Activated CD8-positive, alpha-beta T cell treated with anti-CD3 and anti-CD28 coated beads for 36 hours (primary cell): ENCODE data around the gene NPHP4. TPM values are rescaled to one million over a fixed set of nuclear protein-coding genes. Genes with fewer than 3 reads are reported as not detected.

Experiments
- ATAC-seq: fragments of 200-7000 bp; cut with Tn5 transposase; one replicate; pipeline ENCODE4 v1.10.0; 2021; ENCODE audit warnings: mild to moderate bottlenecking, moderate library complexity
- CTCF ChIA-PET: fragments of 350-600 bp; sonication (Branson Sonifier 250); formaldehyde crosslinking; loops from one replicate; lab custom pipeline; 2021; ENCODE audit warnings: antibody characterized with exemption; lab: Charles Lee
- POLR2A ChIA-PET: fragments of 350-600 bp; sonication (Branson Sonifier 250); formaldehyde crosslinking; loops from one replicate; lab custom pipeline; 2021; ENCODE audit warnings: antibody characterized with exemption; lab: Charles Lee
- DNase-seq: peaks from one replicate; pipeline ENCODE4 v3.0.0-alpha.2; 2020
- H3K27ac Mint-ChIP-seq: one replicate; pipeline ENCODE4 v1.8.0; 2021; ENCODE audit warnings: mild to moderate bottlenecking, mixed read lengths
- H3K27me3 Mint-ChIP-seq: one replicate; pipeline ENCODE4 v1.8.0; 2021; ENCODE audit warnings: mixed read lengths
- H3K36me3 Mint-ChIP-seq: one replicate; pipeline ENCODE4 v1.8.0; 2021; ENCODE audit warnings: low read depth, mixed read lengths
- H3K4me1 Mint-ChIP-seq: one replicate; pipeline ENCODE4 v1.8.0; 2021; ENCODE audit warnings: low read depth, mixed read lengths
- H3K4me3 Mint-ChIP-seq: one replicate; pipeline ENCODE4 v1.8.0; 2021; ENCODE audit warnings: mild to moderate bottlenecking, moderate library complexity, mixed read lengths
- H3K9me3 Mint-ChIP-seq: one replicate; pipeline ENCODE4 v1.8.0; 2021; ENCODE audit warnings: mixed read lengths
- CTCF ChIP-seq: fragments of 200-600 bp; IDR thresholded peaks from one replicate; pipeline ENCODE4 v1.8.0; 2022; ENCODE audit warnings: antibody characterized with exemption, mild to moderate bottlenecking
- intact Hi-C: fragments of 100-400 bp; cut with micrococcal nuclease; formaldehyde crosslinking; loops from one replicate; pipeline ENCODE4 v1.10.0; 2022
- total RNA-seq, 2 experiments: library from RNA; stranded (reverse); gene quantifications; one replicate each; pipeline ENCODE4 v1.2.3, GENCODE V29; 2021

The NPHP4 gene
- total RNA-seq, 2 experiments from 2014 or later = 16.5 to 16.8 TPM

GRCh38 chr1:5910276-5910620 lies 82.0 kb downstream of the NPHP4 start:
- ChIA-PET CTCF (no interaction called here), POLR2A (no interaction called here)
- H3K9me3 Mint-ChIP-seq = no peaks in the 10 kb centered on the region
- no peaks in the 10 kb centered on the region for H3K27me3 Mint-ChIP-seq
- DNase-seq (no peak), ATAC-seq (no peak)
- no peaks in the 10 kb centered on the region for H3K36me3 Mint-ChIP-seq
- no peaks in the 10 kb centered on the region for H3K4me1 Mint-ChIP-seq
- no peak overlapping the region for H3K4me3 Mint-ChIP-seq
- TF ChIP-seq CTCF = no peak
- no peak overlapping the region for H3K27ac Mint-ChIP-seq
- intact Hi-C loops = no loop called here

- no peaks in the 10 kb centered on the region for H3K27me3 Mint-ChIP-seq
- TF ChIP-seq CTCF = no peak
- intact Hi-C loops = no loop called here
- no peak overlapping the region for H3K4me3 Mint-ChIP-seq
- no peak for DNase-seq
- ATAC-seq = no peak
- no peaks in the 10 kb centered on the region for H3K9me3 Mint-ChIP-seq
- H3K36me3 Mint-ChIP-seq = no peaks in the 10 kb centered on the region
- H3K4me1 Mint-ChIP-seq = no peaks in the 10 kb centered on the region
- ChIA-PET POLR2A (no interaction called here), CTCF (no interaction called here)
- no peak overlapping the region for H3K27ac Mint-ChIP-seq
These were observed 82.5 kb downstream of the NPHP4 start for GRCh38 chr1:5909576-5910275.

GRCh38 chr1:5908461-5909375 lies 83.5 kb downstream of the NPHP4 start:
- H3K4me3 Mint-ChIP-seq = no peak overlapping the region

GRCh38 chr1:5907966-5908365 lies 84.3 kb downstream of the NPHP4 start:
- no peak for TF ChIP-seq CTCF
- Mint-ChIP-seq H3K36me3 (no peaks in the 10 kb centered on the region), H3K27ac (no peak overlapping the region), H3K27me3 (no peaks in the 10 kb centered on the region), H3K9me3 (no peaks in the 10 kb centered on the region), H3K4me1 (no peaks in the 10 kb centered on the region), H3K4me3 (no peak overlapping the region)
- intact Hi-C loops = no loop called here
- ATAC-seq (no peak), DNase-seq (no peak)
- ChIA-PET POLR2A (no interaction called here), CTCF (no interaction called here)

More at GRCh38 chr1:5908461-5909375, 83.5 kb downstream of the NPHP4 start:
- no peaks in the 10 kb centered on the region for H3K4me1 Mint-ChIP-seq
- ChIA-PET CTCF (no interaction called here), POLR2A (no interaction called here)
- no peak for TF ChIP-seq CTCF
- H3K27ac Mint-ChIP-seq = no peak overlapping the region
- H3K36me3 Mint-ChIP-seq = no peaks in the 10 kb centered on the region
- no peaks in the 10 kb centered on the region for H3K9me3 Mint-ChIP-seq
- H3K27me3 Mint-ChIP-seq = no peaks in the 10 kb centered on the region
- no peak for DNase-seq
- no peak for ATAC-seq
- intact Hi-C loops = no loop called here

GRCh38 chr1:5907386-5907785 lies 84.8 kb downstream of the NPHP4 start:
- Mint-ChIP-seq H3K4me3 (no peak overlapping the region), H3K4me1 (no peaks in the 10 kb centered on the region), H3K9me3 (no peaks in the 10 kb centered on the region), H3K36me3 (no peaks in the 10 kb centered on the region), H3K27ac (no peak overlapping the region), H3K27me3 (no peaks in the 10 kb centered on the region)
- no peak for TF ChIP-seq CTCF
- ChIA-PET POLR2A (no interaction called here), CTCF (interaction anchor here (1.2 kb wide), 1 partner anchor 11 kb away, joined by 3 read pairs; no protein-coding TSS in a partner anchor)
- ATAC-seq = no peak
- intact Hi-C loops = no loop called here
- DNase-seq = no peak
